GOT3 (cell line): ENCODE results near the gene COL18A1.

Experiments
- DNase-seq: peaks from one replicate; lab custom pipeline; 2025; ENCODE audit warnings: mixed read lengths; lab: John Stamatoyannopoulos, UW

The COL18A1 gene

DNA sequence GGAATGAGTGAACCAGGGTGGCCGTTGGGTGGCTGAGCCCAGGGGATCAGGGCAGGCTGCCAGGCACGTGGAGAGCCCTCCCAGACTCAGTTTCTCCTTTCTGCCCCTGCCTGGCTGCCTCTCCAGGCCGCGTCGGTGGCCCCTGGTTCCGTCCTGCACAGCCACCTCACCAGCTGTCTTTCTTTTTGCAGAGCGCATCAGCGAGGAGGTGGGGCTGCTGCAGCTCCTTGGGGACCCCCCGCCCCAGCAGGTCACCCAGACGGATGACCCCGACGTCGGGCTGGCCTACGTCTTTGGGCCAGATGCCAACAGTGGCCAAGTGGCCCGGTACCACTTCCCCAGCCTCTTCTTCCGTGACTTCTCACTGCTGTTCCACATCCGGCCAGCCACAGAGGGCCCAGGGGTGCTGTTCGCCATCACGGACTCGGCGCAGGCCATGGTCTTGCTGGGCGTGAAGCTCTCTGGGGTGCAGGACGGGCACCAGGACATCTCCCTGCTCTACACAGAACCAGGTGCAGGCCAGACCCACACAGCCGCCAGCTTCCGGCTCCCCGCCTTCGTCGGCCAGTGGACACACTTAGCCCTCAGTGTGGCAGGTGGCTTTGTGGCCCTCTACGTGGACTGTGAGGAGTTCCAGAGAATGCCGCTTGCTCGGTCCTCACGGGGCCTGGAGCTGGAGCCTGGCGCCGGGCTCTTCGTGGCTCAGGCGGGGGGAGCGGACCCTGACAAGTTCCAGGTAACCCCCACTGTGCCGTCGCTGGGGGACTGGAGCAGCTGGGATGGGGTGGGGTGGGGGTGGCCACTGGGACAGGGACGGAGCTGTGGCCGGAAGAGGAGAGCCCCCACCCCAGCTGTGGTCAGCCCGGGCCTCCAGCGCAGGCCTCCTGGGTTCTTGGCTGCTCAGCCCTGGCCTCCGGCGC is 63.3 kb downstream of the COL18A1 start:
- DNase-seq = no peak

DNA sequence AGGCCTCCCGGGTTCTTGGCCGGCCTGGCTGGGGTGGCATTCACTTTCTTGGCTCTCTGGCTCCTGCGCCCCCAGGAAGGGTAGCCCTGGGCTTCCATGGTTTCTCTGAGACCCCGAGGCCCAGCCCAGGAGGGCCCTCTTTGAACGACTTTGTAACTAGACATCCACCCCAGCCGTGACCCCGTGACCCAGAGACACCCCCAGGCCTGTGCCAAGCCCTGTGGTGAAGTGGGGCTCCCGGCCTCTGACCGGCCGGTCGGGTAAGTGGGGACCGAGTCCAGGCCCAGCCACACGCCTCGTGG is 64.0 kb downstream of the COL18A1 start:
- no peak for DNase-seq

DNA sequence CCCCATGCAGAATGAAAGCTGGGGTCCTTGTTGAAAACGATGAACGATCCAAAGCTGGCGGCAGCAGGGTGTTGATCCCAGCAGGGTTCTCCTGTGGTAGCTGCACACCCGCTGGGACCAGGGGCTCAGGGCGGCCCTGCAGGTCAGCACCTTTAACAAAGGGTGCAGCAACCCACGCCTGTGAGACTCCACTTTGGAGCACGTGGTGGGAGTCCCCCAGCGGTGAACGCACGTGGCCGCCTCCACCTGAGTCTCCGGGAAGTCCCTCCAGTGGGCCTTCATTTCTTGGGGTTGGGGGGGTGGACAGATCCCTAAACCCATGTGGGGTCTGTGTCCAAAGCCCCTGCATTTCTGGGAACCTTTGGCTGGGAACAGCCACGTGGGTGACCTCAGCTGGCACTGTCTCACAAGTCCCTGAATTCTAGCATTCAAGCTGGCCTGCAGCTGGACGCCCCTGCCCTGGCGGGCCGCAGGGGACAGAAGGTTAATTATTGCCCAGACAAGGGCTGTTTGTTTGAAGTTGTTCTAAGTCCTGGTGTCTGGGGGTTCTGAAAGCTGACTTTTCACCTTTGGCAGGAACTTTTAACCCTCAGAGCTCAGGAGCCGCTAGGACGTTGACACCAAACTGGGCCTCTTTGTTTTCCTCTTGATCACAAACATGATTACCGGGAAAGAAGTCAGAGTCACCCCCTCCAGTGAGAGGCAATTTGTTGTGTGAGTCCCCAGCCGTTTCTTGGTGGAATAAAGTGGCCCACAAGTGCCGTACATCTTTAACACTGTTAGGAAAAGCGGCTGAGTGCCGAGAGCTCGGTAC is 64.5 kb downstream of the COL18A1 start:
- DNase-seq = no peak

DNA sequence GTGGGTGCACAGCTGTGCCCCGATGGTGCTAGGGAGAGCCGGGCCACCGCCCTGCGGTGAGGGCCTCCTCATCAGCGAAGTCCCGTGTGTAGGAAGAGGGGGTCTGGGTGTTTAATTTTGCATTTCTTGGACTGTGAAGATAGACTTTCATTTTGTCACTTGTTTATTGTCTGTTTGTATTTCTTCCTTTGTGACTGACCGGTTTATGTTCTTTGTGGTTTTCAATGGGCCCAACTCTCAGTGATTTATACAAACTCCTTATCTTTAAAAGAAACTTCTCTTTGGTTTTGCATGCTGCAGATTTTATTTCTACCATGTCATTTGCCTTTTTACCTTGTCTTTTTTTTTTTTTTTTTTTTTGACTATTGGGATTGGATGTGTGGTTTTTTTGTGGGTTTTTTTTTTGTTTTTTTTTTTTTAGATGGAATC is 65.1 kb downstream of the COL18A1 start:
- DNase-seq = no peak

DNA sequence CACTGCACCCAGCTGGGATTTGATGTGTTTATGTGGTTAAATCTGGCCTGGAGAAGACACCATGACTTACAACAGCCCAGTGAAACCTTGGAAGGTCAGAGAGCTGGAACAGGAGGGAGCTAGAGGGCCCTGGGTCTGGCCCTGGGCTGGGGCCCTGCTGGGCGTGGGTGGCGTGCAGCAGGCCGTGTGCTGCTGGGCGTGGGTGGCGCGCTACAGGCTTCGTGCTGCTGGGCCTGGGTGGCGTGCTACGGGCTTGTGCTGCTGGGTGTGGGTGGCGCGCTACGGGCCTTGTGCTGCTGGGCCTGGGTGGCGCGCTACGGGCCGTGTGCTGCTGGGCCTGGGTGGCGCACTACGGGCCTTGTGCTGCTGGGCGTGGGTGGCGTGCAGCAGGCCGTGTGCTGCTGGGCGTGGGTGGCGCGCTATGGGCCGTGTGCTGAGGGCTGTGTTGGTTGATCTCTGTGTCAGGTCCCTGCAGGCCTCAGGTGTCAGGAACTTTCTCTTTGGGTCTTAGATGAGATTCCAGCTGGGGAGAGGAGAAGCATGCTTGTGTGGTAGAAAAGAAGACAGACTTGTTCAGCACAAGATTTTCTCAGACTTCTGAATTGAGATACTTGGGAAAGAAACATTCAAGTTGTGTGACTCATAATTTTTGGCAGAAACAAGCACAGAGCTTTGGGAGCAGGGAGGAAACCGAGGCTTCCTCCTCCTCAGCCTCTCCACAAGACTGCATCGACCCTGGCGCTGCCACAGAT is 66.0 kb downstream of the COL18A1 start:
- no peak for DNase-seq

DNA sequence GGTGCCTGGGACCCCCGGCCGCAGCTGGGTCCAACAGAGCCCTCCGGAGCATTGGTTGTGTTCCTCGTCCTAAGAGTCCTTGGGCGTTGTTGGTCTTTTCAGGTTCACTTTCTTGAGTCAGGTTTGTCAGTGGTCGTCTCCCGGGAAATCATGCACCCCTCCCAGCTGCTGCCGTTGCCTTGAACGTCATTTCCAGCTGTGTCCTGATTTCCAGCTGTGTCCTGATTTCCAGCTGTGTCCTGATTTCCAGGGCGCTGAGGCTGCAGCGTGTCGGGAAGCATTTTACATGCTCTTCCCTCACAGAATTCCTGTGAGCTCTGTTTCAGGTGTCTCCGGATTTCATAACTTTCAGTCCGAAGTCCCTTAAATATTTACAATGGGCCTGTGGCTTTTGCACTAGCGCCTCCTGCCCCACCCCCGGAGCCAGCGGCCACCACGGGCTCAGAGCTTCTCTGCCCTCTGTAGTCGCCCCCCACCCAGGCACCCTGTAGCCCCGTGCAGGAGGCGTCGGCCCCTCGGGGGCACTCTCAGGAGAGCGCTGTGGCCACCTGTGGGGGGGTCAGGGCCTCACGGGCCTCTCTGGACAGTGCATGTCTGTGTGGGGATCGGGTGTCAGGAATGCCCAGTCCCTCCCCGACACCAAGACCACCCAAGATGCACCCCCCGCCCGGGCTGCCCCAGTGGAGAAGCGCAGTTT is 66.7 kb downstream of the COL18A1 start:
- no peak for DNase-seq

DNA sequence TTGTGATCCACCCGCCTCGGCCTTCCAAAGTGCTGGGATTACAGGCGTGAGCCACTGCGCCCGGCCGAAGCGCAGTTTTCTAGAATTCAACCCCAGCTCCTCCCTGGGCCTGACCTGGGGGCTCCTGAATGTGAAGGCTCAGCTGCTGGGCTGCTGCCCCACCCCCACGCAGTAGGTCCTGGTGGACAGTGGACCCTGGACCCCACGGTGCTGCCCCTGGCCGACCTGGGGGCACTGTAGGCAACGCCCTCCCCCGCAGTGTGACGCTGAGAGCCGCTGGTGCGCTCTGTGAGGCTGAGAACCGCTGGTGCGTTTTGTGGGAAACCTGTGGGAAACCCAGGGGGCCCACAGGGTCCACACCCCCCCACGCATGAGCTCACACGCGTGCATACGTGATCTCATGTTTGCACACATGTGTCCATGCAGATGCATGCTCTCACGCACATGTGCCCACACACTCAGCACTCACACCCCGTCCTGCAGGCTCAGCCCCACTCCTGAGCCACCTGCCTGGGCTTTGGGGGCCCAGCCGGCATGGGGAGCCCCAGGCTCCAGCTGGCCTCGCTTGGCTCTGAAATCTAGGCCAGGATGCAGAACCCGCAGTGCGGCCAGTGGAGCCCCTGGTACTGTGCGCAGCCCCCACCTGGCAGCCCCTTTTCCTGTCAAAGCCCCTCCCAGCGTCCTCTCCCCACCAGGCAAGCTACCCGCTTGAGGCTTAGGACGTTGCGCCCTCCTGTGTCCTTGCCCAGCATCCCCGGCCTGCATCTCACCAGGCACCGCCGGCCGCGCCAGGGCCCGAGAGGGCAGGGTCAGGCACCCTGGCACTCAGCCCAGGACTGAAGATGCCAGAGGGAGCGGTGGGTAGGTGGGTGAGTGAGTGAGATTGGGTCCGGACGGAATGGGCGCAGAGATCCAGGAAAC is 67.7 kb downstream of the COL18A1 start:
- DNase-seq = no peak

DNA sequence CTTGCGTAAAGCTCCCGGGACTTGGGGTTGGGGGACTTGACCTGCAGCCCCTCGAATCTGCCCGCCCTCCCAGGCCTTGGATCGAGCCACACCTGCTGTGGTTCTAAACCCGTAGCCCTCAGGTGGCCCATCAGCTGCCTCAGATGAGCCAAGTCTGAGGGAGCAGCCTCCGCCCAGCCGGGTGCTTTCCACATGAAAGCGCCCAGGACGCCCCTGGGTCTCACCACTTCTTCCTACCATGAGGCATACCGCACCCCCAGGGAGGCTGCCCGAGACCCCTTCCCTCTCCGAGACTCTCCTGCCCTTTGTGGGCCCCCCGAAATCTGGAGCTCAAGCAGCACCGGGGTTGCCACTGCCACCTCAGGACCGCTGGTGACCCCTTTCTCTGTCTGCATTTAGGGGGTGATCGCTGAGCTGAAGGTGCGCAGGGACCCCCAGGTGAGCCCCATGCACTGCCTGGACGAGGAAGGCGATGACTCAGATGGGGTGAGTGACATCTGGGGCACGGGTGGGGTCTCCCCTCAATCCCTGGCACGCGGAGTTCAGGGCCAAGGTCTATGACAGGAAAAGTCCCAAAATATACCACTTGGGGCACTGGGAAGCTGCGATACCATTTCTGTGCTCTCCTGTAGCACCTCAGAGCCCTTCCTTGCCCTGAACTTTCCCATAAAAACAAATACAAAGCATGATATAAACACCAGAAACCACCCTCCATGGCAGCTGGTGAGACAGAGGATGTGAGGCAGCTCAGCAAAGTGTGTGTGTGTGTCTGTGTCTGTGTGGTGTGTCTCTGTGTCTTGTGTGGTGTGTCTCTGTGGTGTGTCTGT is 68.7 kb downstream of the COL18A1 start:
- no peak for DNase-seq

DNA sequence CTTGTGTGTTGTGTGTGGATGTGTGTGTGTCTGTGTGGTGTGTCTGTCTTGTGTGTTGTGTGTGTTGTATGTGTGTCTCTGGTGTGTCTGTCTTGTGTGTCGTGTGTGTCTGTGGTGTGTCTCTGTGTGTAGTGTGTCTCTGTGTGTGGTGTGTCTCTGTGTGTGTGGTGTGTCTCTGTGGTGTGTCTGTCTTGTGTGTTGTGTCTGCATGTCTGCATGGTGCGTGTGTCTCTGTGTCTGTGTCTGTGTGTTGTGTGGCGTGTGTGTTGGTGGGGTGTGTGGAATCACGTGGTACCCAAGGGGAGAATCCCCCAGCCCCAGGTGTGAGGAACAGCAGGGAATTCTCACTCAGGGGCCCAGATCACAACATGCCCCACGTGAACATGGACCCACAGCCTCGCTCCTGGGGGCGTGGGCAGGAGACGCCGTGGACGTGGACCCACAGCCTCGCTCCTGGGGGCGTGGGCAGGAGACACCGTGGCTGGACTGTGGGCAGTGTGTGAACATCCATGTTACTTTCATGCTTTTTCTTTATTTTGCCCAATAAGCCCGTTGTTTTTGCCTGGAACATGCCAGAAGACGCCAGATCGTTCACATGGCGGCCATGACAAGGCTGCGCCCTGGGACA is 69.5 kb downstream of the COL18A1 start:
- no peak for DNase-seq

DNA sequence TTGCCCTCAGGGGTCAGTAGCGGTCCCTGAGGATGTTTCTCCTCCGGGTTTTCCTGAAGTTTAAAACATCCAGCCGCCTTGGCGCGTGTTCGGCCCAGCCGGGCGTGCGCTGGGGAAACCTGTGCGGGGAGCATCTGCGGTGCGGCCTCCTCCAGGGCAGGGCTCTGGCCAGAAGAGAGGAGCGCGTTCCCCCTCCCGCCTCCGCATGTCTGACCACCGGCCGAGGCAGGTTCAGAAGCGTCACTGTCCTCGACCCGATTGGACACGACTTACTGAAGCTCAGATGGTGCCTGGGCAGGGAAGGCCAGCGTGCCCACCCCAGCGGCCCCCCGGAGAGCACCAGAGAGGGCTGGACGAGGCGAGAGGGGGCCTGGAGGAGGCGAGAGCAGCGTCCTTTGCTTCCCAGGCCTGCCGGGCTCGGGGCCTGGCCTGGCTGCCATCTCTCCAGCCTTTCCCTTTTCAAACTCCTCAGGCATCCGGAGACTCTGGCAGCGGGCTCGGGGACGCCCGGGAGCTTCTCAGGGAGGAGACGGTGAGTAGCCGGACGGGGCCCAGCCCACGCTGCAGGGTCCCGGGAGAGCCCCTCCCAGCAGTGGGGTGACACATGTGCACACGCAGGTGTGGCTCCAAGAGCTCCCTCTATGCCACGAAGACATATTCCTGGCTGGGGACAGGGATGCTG is 70.2 kb downstream of the COL18A1 start:
- DNase-seq = no peak

DNA sequence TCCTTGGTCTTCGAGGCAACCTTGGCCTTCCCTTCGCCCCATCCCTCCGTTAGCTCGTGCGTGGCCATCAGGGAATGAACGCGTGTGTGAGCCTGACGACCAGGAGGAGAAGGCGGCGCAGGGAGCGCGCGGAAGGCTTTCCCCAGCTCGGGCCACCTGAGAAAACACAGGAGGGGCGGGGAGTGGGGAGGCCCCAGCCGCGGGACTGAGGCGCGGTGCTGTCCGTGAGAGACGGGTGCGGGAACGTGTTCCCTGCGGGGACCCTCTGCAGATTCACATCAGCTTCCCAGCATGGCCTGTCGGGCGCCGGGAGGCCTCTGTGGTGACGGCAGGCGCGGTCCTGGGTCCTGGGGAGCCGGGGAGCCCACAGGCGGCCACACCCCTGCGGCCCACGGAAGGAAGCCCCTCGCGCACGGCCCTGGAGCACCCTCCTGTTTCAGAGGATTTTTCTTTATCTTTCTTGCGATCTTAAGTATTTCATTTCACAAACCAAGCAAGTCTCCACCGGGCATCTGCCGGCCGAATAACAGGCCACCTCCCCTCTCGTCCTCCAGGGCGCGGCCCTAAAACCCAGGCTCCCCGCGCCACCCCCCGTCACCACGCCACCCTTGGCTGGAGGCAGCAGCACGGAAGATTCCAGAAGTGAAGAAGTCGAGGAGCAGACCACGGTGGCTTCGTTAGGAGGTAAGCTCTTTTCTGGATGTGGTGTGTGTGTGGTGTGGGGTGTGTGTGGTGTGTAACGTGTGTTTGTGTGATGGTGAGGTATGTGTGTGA is 71.0 kb downstream of the COL18A1 start:
- no peak for DNase-seq

DNA sequence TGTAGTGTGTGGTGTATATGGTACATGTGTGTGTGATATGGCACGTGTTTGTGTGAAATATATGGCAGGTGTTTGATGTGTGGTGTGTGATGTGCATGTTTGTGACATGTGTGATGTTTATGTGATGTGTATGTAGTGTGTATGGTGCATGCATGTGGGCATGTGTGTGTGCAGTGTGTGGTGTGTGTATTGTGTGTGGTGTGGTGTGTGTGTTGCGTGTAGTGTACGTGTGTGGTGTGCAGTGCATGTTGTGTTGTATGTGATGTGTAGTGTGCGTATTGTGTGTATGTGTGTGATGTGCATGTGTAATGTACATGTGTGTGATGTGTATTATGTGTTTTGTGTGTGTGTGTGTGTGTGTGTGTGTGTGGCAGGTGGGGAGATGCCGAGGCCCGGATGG is 71.6 kb downstream of the COL18A1 start:
- DNase-seq = no peak

DNA sequence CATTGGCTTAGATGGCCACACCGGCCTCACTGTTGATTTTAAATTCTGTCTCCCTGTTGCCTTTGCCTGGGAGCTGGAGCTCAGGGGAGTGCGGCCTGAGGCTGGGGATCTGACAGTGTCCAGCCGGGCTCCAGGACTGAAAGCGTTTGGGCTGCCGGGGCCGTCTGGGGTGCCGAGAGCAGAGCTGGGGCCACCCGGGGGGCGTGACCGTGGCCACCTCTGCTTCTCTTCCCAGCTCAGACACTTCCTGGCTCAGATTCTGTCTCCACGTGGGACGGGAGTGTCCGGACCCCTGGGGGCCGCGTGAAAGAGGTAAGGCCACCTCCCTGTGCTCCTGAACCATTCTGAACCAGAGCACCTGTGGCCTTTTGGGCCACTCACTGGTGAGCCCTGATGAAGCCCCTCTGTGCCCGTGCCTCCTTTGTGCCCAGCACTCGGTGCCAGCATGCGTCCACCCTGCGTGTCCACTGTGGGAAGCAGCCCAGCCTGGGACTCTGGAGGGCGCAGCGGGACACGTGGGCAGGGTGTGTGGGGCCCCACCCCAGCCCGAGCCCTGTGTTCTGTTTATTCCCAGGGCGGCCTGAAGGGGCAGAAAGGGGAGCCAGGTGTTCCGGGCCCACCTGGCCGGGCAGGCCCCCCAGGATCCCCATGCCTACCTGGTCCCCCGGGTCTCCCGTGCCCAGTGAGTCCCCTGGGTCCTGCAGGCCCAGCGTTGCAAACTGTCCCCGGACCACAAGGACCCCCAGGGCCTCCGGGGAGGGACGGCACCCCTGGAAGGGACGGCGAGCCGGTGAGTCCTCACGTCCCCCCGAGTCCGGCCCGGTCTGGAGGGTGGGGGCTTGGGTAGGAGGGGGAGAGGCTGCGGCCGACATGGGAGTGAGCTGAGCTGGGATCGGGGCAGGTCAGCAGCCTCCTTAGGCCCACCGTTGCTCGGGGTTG is 72.5 kb downstream of the COL18A1 start:
- DNase-seq = no peak

DNA sequence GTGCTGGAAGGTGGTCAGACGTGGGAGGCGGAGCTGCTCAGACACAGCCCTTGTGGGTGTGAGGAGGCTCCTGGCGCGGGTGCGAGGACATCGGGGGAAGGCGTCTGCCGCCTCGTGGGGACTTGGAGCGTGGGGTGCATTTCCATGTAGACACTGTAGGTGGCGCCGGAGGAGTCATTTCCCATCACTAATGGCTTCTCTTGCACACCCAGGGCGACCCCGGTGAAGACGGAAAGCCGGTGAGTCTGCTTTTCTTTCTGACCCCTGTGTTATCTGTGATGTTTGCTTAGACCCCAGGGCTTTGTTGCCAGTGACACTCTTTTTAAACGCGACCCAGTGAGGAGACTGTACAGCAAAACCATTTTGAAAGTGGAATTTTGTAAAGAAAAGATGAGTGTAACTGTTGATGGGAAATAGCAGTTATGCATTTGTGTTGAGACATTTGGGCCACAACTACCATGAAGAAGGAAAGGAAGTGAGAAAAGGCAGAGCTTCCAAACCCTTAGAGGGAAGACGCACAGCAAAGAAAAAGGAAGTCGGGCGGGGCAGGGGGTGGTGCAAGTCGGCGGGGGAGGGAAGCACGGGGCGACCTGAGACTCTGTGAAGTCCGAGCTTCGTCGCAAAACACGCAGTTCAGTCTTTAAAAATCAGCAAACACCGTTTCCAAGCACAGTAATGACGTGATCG is 73.3 kb downstream of the COL18A1 start:
- DNase-seq = no peak

DNA sequence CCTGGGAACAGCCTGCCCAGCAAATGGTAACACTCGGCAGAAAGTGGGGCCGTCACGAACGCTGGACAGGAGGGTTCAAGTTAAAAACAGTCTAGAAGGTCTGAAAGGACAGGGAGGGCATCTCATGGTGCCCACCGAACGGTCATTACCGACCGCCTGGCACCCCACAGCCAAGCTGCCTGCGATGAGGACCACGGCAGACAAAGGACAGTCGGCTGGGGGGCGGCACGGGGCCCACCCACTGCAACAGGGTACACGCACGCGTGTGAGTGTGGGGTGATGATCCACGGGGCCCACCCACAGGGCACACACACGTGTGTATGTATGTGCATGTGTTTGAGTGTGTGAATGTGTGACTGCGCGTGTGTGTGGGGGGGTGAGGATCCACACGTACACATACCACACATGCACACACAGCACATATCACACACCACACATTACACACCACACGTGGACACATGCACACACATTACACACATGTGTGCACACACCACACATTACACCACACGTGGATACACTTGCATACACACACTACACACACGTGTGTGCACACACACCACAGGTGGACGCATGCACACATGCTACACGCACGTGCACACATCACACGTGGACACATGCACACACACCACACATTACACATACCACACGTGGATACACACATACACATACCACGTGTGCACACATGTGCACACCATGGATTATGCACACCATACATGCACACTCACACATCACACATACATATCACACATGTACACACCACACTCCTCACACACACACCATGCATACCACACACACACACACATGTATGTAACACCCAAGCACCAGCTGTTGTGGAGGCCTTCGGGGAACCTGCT is 74.1 kb downstream of the COL18A1 start:
- no peak for DNase-seq
